WERI-Rb-1 (cell line): Measurements from ENCODE around the gene DENND1A.
"Not testable (repeated sequence)": the region's sequence is repeated elsewhere in the genome, so short reads cannot be mapped to it uniquely, and the experiment has no call there.

Experiments used
- DNase-seq: peaks from one replicate; pipeline ENCODE4 v3.0.0-alpha.2; 2020
- H3K27ac ChIP-seq: fragments of 250-450 bp; sonication (Bioruptor Pico); 2 replicates; pipeline ENCODE4 v1.5.1; 2020; ENCODE audit warnings: mild to moderate bottlenecking, moderate library complexity
- H3K27me3 ChIP-seq: fragments of 250-450 bp; sonication (Bioruptor Pico); 2 replicates; pipeline ENCODE4 v1.5.1; 2021; ENCODE audit warnings: mild to moderate bottlenecking, low read depth, moderate library complexity; ENCODE audit not compliant: insufficient read depth, severe bottlenecking
- H3K36me3 ChIP-seq: fragments of 250-450 bp; sonication (Bioruptor Pico); 2 replicates; pipeline ENCODE4 v1.5.1; 2020; ENCODE audit warnings: mild to moderate bottlenecking, moderate library complexity
- H3K4me3 ChIP-seq: 2 replicates; pipeline ENCODE4 v1.5.1; 2011; ENCODE audit warnings: low read depth, mild to moderate bottlenecking, control low read depth, low read length
- H3K9me3 ChIP-seq: fragments of 250-450 bp; sonication (Bioruptor Pico); 2 replicates; pipeline ENCODE4 v1.5.1; 2021; ENCODE audit warnings: mild to moderate bottlenecking, moderate library complexity; ENCODE audit not compliant: severe bottlenecking
- CTCF ChIP-seq: IDR thresholded peaks from 2 replicates; pipeline ENCODE4 v1.5.1; 2011; ENCODE audit warnings: low read depth, mild to moderate bottlenecking, control low read depth, inconsistent platforms, low read length

Gene DENND1A

GRCh38 chr9:123337971-123338370 is 592.0 kb downstream of the DENND1A start:
- no peaks in the 10 kb centered on the region for H3K9me3 ChIP-seq
- no peak for TF ChIP-seq CTCF
- H3K4me3 ChIP-seq = no peak overlapping the region
- H3K36me3 ChIP-seq = no peaks in the 10 kb centered on the region
- DNase-seq = no peak
- no peak overlapping the region for H3K27ac ChIP-seq
- no peaks in the 10 kb centered on the region for H3K27me3 ChIP-seq

GRCh38 chr9:123336959-123337358 is 593.0 kb downstream of the DENND1A start:
- Histone ChIP-seq H3K27me3 (no peaks in the 10 kb centered on the region), H3K27ac (no peak overlapping the region)

GRCh38 chr9:123336449-123336848 is 593.5 kb downstream of the DENND1A start:
- no peak for DNase-seq
- Histone ChIP-seq H3K27ac (no peak overlapping the region), H3K9me3 (no peaks in the 10 kb centered on the region), H3K36me3 (no peaks in the 10 kb centered on the region), H3K4me3 (no peak overlapping the region), H3K27me3 (no peaks in the 10 kb centered on the region)
- TF ChIP-seq CTCF = no peak

More at GRCh38 chr9:123336959-123337358, 593.0 kb downstream of the DENND1A start:
- Histone ChIP-seq H3K4me3 (no peak overlapping the region), H3K36me3 (no peaks in the 10 kb centered on the region), H3K9me3 (no peaks in the 10 kb centered on the region)
- no peak for TF ChIP-seq CTCF
- no peak for DNase-seq

GRCh38 chr9:123335986-123336329 is 594.0 kb downstream of the DENND1A start:
- Histone ChIP-seq H3K27ac (no peak overlapping the region), H3K36me3 (no peaks in the 10 kb centered on the region), H3K9me3 (no peaks in the 10 kb centered on the region), H3K4me3 (no peak overlapping the region), H3K27me3 (no peaks in the 10 kb centered on the region)
- DNase-seq = no peak
- TF ChIP-seq CTCF = no peak

- no peak for DNase-seq
- H3K27ac ChIP-seq = no peak overlapping the region
- H3K36me3 ChIP-seq = no peaks in the 10 kb centered on the region
- no peaks in the 10 kb centered on the region for H3K9me3 ChIP-seq
- no peak for TF ChIP-seq CTCF
- no peak overlapping the region for H3K4me3 ChIP-seq
- no peaks in the 10 kb centered on the region for H3K27me3 ChIP-seq
These were observed 594.5 kb downstream of the DENND1A start for GRCh38 chr9:123335193-123335985.

GRCh38 chr9:123334639-123335038 is 595.3 kb downstream of the DENND1A start:
- no peak for TF ChIP-seq CTCF
- H3K36me3 ChIP-seq = no peaks in the 10 kb centered on the region
- no peak for DNase-seq
- H3K9me3 ChIP-seq = no peaks in the 10 kb centered on the region
- no peak overlapping the region for H3K4me3 ChIP-seq
- no peak overlapping the region for H3K27ac ChIP-seq
- H3K27me3 ChIP-seq = no peaks in the 10 kb centered on the region

- H3K27ac ChIP-seq, H3K4me3 ChIP-seq, H3K27me3 ChIP-seq, H3K9me3 ChIP-seq, H3K36me3 ChIP-seq, DNase-seq: not testable (repeated sequence)
These were observed 596.8 kb downstream of the DENND1A start for GRCh38 chr9:123333058-123333669.
